Activated T-cell treated with anti-CD3 and anti-CD28 coated beads, Interleukin-2, amount 50 U/mL, for 24 hours (primary cell): ENCODE data around the gene RICTOR.

Experiments
- DNase-seq: peaks from one replicate; pipeline ENCODE4 v3.0.0-alpha.2; 2020
- H3K27ac Mint-ChIP-seq: 2 replicates; pipeline ENCODE4 v1.8.0; 2020; ENCODE audit warnings: mild to moderate bottlenecking, mixed read lengths
- H3K27me3 Mint-ChIP-seq: 2 replicates; pipeline ENCODE4 v1.8.0; 2020; ENCODE audit warnings: mixed read lengths
- H3K36me3 Mint-ChIP-seq: 2 replicates; pipeline ENCODE4 v1.8.0; 2020; ENCODE audit warnings: low read depth, mixed read lengths
- H3K4me1 Mint-ChIP-seq: 2 replicates; pipeline ENCODE4 v1.8.0; 2020; ENCODE audit warnings: low read depth, mixed read lengths
- H3K4me3 Mint-ChIP-seq: 2 replicates; pipeline ENCODE4 v1.8.0; 2020; ENCODE audit warnings: mild to moderate bottlenecking, moderate library complexity, mixed read lengths
- H3K9me3 Mint-ChIP-seq: 2 replicates; pipeline ENCODE4 v1.8.0; 2020; ENCODE audit warnings: mixed read lengths

Gene RICTOR

DNA sequence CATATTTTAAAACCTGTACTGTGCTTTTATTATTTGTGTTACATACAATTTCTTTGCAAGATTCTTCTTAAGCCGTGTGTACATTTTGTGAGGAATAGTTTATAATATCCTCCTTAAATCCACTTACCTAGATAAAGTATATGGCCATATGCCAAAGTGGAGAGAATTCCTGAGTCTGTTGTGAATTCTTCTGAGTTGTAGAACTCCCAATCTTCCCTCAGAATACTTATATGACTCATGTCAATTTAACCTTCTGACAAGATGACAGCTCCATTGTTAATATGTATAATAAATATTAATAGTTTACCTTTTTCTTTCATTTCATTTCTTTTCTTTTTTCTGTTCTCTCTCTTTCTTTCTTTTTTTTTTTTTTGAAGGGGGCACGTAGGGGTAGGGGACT is 6.0 kb upstream of the RICTOR start:
- peaks cover 50% of the 10 kb centered on the region for H3K27me3 Mint-ChIP-seq
- H3K27ac Mint-ChIP-seq, result no peak overlapping the region
- H3K4me1 Mint-ChIP-seq, result peaks cover 42% of the 10 kb centered on the region
- no peak overlapping the region for H3K4me3 Mint-ChIP-seq
- H3K9me3 Mint-ChIP-seq, result peaks cover 7% of the 10 kb centered on the region
- DNase-seq, result no peak
- peaks cover 3% of the 10 kb centered on the region for H3K36me3 Mint-ChIP-seq

GRCh38 chr5:39079147-39079546 is 4.9 kb upstream of the RICTOR start:
- no peak overlapping the region for H3K27ac Mint-ChIP-seq
- H3K27me3 Mint-ChIP-seq, result peaks cover 50% of the 10 kb centered on the region
- peaks cover 5% of the 10 kb centered on the region for H3K36me3 Mint-ChIP-seq
- peaks cover 7% of the 10 kb centered on the region for H3K9me3 Mint-ChIP-seq
- no peak overlapping the region for H3K4me3 Mint-ChIP-seq
- H3K4me1 Mint-ChIP-seq, result peaks cover 42% of the 10 kb centered on the region
- no peak for DNase-seq

DNA sequence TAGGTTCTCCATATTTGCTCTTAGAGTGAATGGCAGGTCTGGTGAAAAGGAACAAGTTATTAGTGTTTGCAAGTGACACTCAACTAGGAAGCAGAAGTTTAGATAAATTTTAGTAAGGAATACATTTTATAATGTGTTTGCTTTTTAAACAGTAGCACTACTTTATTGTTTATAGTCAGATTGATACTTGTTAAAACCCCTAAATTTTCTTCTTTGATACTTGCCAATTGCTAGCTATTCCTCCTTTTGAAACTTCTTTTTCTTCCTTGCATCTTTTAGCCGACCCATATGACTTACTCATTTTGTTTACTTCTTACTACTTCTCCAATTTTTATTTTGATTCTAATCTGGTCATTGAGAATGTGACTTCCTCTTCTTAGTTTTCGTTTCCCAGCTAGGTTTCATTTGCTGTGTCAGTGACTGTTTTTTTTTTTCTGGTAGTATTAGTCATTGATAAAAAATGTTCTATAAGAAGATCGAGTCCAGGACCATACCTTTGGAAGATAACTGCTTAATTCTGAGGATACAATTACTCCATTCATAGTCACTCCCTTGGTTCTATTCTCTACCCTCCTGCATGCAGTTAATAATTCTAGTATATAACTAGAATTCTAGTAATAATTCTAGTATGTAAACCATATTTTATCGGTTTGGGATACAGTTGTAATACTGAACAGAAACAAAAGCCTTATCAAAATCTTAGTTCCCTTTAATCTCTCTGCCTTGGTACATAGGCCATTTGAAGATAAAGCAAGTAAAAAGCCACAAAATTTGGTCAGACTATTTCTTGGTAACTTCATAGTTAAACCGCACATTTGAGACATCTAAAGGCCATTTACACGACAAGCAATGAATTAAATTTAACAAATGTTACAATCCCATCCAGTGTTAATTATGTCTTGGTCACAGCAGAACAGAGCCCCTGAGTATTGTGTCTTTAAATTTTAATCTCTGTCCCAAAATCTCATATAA is 2.8 kb upstream of the RICTOR start:
- DNase-seq, result no peak
- peaks cover 40% of the 10 kb centered on the region for H3K27me3 Mint-ChIP-seq
- peak overlapping the region; percentile 8 for H3K27ac Mint-ChIP-seq
- H3K4me3 Mint-ChIP-seq, result peak overlapping the region; percentile 2
- H3K36me3 Mint-ChIP-seq, result peaks cover 12% of the 10 kb centered on the region
- H3K4me1 Mint-ChIP-seq, result peaks cover 36% of the 10 kb centered on the region
- no peaks in the 10 kb centered on the region for H3K9me3 Mint-ChIP-seq

- no peaks in the 10 kb centered on the region for H3K9me3 Mint-ChIP-seq
- H3K27me3 Mint-ChIP-seq, result peaks cover 33% of the 10 kb centered on the region
- H3K27ac Mint-ChIP-seq, result no peak overlapping the region
- peaks cover 43% of the 10 kb centered on the region for H3K4me1 Mint-ChIP-seq
- H3K4me3 Mint-ChIP-seq, result peak overlapping the region; percentile 33
- H3K36me3 Mint-ChIP-seq, result peaks cover 18% of the 10 kb centered on the region
- DNase-seq, result no peak
These were observed 2.0 kb upstream of the RICTOR start for GRCh38 chr5:39076101-39076756.

DNA sequence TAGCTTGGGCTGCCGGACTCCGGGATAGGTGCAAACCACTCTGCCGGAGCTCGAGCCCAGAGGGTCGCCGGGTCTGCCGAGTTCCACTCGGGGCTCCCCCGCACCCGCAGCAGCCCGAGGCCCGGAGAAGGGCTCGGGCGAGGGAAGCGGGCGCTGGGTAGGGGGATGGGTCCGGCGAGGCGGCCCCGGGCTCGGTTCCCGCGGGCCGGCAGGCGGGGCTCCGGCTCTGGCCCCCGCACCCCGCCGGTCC is 507 bp downstream of the RICTOR start:
- H3K27ac Mint-ChIP-seq, result peak overlapping the region; percentile 95
- peaks cover 56% of the 10 kb centered on the region for H3K4me1 Mint-ChIP-seq
- DNase-seq, result no peak
- peaks cover 35% of the 10 kb centered on the region for H3K36me3 Mint-ChIP-seq
- H3K9me3 Mint-ChIP-seq, result no peaks in the 10 kb centered on the region
- H3K4me3 Mint-ChIP-seq, result peak overlapping the region; percentile 91
- H3K27me3 Mint-ChIP-seq, result peaks cover 17% of the 10 kb centered on the region

DNA sequence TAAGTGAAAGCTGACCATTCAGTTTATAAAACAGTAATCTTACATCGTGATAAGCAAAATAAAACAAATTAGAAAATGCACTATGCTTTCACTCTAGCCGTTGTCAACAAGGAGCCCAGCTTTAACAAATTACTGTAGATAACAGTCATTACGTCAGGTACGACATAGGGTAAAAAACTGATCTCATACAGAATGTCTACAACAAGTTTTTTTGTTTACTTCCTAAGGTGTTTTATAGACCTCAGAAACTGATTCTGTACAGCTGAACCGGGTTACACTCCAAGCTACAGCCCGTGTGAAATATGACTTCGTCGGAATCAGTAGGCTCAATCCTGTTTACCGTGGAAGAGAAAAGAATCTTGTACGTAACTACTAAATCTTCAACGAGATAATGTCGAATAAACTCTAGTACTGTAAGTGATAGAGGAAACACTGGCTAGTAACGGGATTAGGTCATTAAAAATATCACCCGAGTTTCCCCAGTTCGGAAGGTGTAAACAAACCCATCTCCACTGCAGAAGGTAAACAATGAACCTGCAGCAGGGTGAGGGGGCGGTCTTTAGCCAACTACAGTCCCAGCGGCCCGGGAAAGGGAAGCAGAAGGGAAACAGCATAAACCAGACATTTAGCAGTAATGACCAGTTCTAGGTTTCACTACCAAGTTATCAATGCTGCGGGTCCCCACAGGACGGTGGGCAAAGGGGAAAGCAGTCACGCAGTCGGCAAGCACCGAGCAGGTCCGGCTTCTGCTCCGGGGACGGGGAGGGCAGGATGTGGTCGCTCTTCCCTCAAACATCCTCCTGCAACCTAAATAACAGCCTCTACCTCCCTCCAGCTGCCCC is 1.1 kb downstream of the RICTOR start:
- Mint-ChIP-seq H3K27ac (peak overlapping the region; percentile 95), H3K4me1 (peaks cover 58% of the 10 kb centered on the region), H3K36me3 (peaks cover 40% of the 10 kb centered on the region), H3K27me3 (peaks cover 14% of the 10 kb centered on the region), H3K4me3 (peak overlapping the region; percentile 91), H3K9me3 (no peaks in the 10 kb centered on the region)
- DNase-seq, result peak; percentile 73

GRCh38 chr5:39068099-39068498 is 6.1 kb downstream of the RICTOR start:
- H3K4me1 Mint-ChIP-seq, result peaks cover 66% of the 10 kb centered on the region
- H3K27ac Mint-ChIP-seq, result no peak overlapping the region
- DNase-seq, result no peak
- H3K36me3 Mint-ChIP-seq, result peaks cover 67% of the 10 kb centered on the region
- H3K4me3 Mint-ChIP-seq, result no peak overlapping the region
- H3K27me3 Mint-ChIP-seq, result no peaks in the 10 kb centered on the region
- peaks cover 15% of the 10 kb centered on the region for H3K9me3 Mint-ChIP-seq

GRCh38 chr5:39064450-39064849 is 9.7 kb downstream of the RICTOR start:
- H3K27ac Mint-ChIP-seq, result peak overlapping the region; percentile 42
- H3K36me3 Mint-ChIP-seq, result peaks cover 56% of the 10 kb centered on the region
- peaks cover 70% of the 10 kb centered on the region for H3K4me1 Mint-ChIP-seq
- H3K27me3 Mint-ChIP-seq, result no peaks in the 10 kb centered on the region
- no peak for DNase-seq
- no peak overlapping the region for H3K4me3 Mint-ChIP-seq
- H3K9me3 Mint-ChIP-seq, result peaks cover 15% of the 10 kb centered on the region

- no peak for DNase-seq
- Mint-ChIP-seq H3K27ac (peak overlapping the region; percentile 18), H3K4me3 (no peak overlapping the region), H3K36me3 (peaks cover 43% of the 10 kb centered on the region), H3K4me1 (peaks cover 78% of the 10 kb centered on the region), H3K9me3 (peaks cover 15% of the 10 kb centered on the region), H3K27me3 (no peaks in the 10 kb centered on the region)
These were observed 11.2 kb downstream of the RICTOR start for GRCh38 chr5:39063037-39063436.

DNA sequence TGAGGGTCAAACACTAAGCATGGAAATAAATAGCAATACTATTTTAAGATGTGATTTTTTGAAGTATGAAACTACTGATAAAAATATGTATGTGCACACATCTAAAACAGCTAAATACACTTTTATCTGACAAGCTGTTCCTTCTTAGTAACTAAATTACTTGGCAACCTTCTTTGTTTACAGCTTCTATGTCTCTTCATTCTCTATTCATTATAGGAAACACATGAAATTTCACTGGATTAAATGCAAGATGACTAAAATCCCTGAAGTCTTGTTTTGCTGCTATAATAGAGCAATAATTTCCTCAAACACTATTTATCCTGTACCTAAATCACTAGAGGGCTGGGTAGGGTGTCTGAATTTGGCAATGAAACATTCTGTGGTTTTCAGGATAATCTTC is 11.7 kb downstream of the RICTOR start:
- H3K27me3 Mint-ChIP-seq, result no peaks in the 10 kb centered on the region

DNA sequence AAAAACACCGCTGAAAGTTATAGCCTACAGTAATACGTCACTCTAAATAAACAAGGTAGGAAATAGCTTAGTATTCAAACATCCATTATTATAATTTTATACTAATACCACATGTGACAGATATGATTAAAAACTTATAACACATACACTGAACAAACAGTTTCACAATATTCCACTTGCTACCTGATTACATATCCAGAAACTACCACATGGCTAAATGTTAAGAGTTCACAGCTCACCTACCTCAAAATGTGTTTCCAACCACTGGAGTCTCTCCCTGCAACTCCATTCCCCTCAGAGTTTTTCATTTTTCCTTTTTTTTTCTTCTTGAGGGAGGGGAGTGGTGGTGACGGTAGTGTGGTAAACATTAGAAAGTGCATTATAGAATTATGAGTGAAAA is 12.1 kb downstream of the RICTOR start:
- Mint-ChIP-seq H3K27me3 (no peaks in the 10 kb centered on the region), H3K9me3 (peaks cover 8% of the 10 kb centered on the region), H3K4me3 (no peak overlapping the region), H3K36me3 (peaks cover 33% of the 10 kb centered on the region), H3K27ac (no peak overlapping the region), H3K4me1 (peaks cover 78% of the 10 kb centered on the region)
- DNase-seq, result no peak

More for the DNA sequence above, 11.7 kb downstream of the RICTOR start:
- no peak overlapping the region for H3K27ac Mint-ChIP-seq
- peaks cover 38% of the 10 kb centered on the region for H3K36me3 Mint-ChIP-seq
- DNase-seq, result no peak
- H3K9me3 Mint-ChIP-seq, result peaks cover 12% of the 10 kb centered on the region
- H3K4me1 Mint-ChIP-seq, result peaks cover 78% of the 10 kb centered on the region
- H3K4me3 Mint-ChIP-seq, result no peak overlapping the region

- H3K36me3 Mint-ChIP-seq, result peaks cover 23% of the 10 kb centered on the region
- no peaks in the 10 kb centered on the region for H3K9me3 Mint-ChIP-seq
- H3K27ac Mint-ChIP-seq, result peak overlapping the region; percentile 30
- peaks cover 82% of the 10 kb centered on the region for H3K4me1 Mint-ChIP-seq
- H3K4me3 Mint-ChIP-seq, result no peak overlapping the region
- DNase-seq, result no peak
- no peaks in the 10 kb centered on the region for H3K27me3 Mint-ChIP-seq
These were observed 15.1 kb downstream of the RICTOR start for GRCh38 chr5:39059064-39059463.

DNA sequence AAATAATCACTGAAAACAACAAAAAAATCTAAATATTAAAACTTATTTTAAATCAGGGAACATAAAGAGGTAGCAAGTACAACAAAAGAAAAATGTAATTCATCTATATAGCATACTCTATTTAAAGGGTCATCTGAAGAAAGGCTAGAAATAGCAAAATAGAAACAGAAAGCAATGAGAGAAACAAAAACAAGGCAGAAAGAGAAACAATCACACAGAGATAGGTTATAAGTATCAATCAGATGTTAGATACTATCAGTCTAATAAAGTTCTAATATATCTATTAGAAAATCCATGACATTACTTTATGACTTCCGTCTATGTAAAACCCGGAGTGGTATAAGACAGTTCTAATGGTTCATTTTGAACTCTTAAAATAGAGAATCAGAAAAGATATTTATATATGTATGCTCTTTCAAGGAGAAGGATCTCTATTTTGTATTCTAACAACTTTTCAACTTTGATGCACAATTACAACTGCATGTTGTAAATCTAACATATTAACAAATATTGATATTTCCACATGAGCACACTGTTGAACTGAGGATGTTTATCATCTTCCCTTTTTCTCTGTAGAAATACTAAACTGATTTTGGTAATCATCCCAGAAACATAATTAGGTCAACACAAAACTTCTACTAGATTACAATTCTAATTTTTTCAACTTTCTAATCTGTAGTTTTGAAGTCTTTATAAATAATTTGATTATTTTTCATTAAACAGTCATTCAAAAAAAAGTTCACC is 15.8 kb downstream of the RICTOR start:
- H3K36me3 Mint-ChIP-seq, result peaks cover 24% of the 10 kb centered on the region
- peaks cover 81% of the 10 kb centered on the region for H3K4me1 Mint-ChIP-seq
- no peaks in the 10 kb centered on the region for H3K9me3 Mint-ChIP-seq
- peak overlapping the region; percentile 71 for H3K4me3 Mint-ChIP-seq
- DNase-seq, result no peak
- no peaks in the 10 kb centered on the region for H3K27me3 Mint-ChIP-seq
- H3K27ac Mint-ChIP-seq, result peak overlapping the region; percentile 18

DNA sequence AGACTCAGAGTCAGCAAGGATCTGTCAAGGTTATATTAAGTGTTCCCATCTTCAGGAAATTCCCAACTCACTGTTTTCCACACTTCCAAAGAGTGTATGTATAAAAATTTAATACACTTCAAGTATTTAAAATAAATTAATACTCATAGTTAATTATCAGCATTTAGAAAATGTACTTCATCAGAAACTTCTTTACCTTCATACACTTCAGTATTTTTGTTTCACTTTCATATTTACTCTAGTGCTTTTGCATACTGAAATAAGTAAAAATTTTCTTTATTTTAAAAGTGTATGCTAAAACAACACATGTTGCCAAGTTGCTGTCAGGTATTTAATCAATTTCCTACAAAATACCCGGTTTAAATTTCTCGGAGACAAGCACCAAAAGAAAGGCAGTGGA is 16.5 kb downstream of the RICTOR start:
- Mint-ChIP-seq H3K4me1 (peaks cover 81% of the 10 kb centered on the region), H3K27ac (peak overlapping the region; percentile 18), H3K9me3 (no peaks in the 10 kb centered on the region), H3K27me3 (no peaks in the 10 kb centered on the region), H3K4me3 (peak overlapping the region; percentile 71), H3K36me3 (peaks cover 24% of the 10 kb centered on the region)
- no peak for DNase-seq
